GM18519 (cell line): ENCODE results near the gene ELMO3.

Source experiments
- ATAC-seq: cut with Tn5 transposase; IDR thresholded peaks from one replicate; pipeline ENCODE4 v1.9.1; 2021; ENCODE audit warnings: mild to moderate bottlenecking, moderate library complexity; ENCODE audit not compliant: unreplicated experiment, low FRiP score

ELMO3 gene

DNA sequence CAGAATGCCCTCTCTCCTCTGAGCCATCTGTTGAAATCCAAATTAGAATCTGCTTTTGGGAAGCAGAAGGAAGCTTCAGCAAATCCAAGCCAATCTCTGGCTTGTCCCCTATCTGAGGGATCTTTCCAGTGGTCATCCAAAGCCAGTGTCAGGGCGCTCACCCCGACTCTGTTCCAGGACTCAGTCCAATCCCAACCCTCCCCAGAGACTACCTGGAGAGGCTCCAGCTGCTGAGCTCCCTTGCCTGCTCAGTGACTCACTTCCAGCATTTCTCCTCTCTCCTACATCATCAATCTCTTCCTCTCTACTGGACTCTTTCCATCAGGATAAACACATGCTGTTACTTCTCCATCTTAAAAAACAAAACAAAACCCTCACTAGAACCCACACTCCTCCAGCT lies 17.6 kb upstream of the ELMO3 start:
- no peak for ATAC-seq

DNA sequence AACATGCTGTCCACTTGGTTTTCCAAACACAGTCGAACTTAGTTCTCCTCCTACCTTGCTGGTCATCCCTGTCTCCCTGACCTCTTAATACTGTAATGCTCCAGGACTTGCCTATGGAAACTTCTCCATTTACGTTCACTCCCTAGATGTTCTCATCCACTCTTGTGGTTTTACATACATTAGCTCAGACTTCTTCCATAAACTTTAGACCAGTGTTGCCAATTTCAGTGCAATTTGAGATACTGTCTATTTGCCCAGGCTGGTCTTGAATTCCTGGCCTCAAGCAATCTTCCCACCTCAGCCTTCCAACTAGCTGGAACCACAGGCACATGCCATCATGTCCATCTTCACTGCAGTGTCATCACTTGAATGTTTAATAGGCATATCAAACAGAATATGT lies 16.6 kb upstream of the ELMO3 start:
- no peak for ATAC-seq

DNA sequence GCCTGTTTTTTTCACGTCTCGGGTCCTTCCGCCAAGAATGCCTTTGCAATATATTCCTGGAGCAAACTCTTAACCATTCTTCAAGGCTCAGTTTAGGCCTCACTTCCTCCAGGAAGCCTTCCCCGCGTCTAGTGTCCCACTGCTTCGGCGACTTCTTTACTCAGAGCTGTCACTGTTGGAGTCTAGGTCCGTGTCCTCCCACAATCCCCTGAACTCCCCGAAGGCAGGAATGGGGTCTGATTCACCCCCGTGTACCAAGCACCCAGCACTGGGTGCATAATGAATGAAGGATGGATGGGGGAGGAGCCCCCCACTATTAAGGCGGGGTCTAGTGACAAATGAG lies 15.7 kb upstream of the ELMO3 start:
- ATAC-seq, result no peak

DNA sequence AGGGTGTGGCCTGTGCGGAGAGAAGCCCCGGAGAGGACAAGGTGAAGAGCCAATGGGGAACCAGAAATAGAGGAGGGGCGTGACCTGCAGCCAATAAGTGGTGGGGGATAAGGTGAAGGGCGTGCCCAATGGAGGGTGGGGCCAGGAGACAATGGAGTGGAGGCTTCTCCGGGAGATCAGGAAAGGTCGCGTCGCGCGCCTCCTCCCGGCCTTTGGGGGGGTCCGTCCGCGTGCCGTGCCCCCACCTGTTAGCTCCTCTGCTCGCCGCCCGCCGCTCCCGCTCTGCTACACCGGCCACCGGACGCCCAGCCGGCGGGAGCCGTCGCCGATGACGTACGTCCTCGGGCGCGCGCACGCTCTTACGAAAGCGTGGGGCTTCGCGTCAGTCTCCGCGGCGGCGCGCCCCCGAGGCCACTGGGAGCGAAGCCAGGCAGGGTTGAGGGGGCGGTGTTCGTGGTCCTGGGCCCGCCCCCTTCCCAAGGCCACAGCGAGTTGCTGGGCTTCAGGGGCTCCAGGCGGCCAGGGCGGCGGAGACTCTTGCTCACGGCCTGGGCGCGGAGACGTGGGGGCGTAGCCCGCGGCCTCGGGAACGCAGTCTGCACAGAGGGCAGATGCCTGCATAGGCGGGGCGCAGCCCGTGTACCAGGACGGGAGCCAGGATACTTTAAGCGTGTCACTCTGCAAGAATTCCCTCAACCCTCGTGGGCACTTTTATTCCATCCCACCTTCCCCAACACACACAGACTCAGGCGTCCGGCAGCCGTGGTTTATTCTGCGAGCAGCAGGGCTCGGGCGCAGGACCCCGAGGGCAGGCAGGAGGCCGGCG lies 15.1 kb upstream of the ELMO3 start, which contains the start of gene MATCAP1:
MATCAP1 (minus strand) TSS at position 337 of the 826 bp plus-strand sequence. CDS start 3,353 bp downstream, outside the sequence.
- ATAC-seq, result peak; percentile 76

DNA sequence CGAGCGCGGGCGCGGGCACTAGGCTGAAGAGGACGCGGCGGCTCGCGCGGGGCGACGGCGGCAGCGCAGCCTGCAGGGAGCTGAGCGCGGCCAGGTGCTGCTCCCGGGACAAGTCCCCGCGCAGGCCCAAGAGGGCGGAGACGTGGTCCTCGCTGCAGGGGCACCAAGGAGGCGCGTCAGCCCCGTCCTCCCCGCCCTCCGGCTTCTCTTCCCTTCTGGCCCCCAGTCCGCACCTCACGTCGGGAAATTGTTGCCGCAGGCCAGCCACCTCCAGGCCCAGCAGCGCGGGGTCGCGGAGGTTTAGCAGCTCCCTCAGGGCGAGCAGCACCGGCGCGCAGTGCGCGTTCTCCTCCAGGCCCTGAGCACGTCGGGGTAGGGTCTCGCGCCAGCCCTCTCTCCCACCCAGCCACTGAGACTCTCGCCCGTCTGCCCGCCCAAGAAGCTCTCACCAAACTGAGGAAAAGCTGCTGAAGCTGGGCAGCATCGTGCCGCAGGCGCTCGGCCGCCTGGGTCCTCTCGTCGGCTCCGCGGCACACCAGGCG lies 14.4 kb upstream of the ELMO3 start:
- no peak for ATAC-seq

DNA sequence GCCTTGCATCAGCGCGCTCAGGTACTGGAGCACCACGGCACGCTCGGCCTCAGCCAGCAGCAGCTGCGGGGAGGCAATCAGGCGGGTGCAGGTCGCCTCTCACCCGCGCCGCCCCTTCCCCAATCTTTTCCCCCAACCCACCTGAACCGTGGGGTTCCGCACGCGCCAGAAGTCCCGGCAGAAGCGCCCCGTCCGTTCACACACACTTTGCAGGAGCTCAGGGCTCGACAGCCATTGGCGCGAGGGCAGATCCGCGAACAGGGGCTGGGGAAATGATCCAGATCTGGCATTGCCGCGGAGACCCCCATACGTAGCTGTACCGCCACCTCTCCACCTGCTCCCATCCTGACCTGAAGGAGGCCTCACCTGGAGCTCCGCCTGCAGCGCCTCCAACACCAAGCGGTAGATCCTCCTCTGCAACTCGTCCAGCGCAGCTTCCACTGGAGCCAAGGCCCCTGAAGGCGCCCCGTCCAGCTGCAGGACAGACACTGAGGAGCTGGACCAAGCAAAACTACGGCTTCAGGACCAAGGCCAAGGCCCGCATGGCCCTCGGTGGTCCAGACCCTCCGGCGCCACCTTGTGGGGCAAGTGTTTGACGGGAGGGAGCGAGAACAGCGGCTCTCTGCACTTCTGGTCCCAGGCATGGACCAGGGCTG lies 13.8 kb upstream of the ELMO3 start:
- ATAC-seq, result no peak

DNA sequence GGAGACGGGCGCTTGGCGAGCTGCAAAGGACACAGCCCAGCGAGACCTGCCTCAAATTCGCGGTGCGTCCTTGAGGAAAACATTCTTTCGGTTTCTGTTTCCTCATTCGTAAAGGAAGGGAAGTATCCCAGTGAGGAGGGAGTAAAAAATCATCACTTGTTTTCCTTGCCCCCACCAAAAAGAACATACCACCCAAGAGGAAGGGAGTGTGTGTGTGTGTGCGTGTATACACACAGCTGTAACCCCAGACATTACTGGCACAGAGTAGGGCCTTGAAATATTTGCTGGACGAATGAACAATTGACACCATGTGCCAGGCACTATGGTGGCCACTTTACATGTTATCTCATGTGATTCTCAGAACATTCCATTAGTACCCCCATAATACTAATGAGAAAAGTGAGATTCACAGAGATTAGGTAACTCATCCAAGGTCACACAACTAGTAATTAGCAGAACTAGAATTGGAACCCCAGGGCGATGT lies 13.2 kb upstream of the ELMO3 start:
- no peak for ATAC-seq

DNA sequence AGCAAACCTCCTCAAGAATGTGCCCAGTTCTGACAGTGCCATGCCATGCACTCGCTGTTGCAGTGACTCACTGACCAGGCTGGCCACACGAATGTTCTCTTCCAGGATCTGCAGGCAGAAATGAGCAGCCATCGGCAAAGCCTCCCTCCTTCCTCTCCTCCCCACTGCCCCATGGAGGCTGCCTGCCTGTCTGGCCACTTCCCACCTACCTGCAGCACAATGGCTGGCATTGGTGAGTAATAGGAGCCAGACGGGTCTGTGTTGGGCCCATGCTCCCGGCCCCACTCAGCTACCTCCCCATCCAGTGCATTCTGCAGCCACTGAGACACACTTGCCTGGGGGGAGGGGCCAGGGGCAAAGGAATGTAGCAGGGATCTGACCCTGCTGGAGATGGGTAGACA lies 12.4 kb upstream of the ELMO3 start:
- no peak for ATAC-seq

DNA sequence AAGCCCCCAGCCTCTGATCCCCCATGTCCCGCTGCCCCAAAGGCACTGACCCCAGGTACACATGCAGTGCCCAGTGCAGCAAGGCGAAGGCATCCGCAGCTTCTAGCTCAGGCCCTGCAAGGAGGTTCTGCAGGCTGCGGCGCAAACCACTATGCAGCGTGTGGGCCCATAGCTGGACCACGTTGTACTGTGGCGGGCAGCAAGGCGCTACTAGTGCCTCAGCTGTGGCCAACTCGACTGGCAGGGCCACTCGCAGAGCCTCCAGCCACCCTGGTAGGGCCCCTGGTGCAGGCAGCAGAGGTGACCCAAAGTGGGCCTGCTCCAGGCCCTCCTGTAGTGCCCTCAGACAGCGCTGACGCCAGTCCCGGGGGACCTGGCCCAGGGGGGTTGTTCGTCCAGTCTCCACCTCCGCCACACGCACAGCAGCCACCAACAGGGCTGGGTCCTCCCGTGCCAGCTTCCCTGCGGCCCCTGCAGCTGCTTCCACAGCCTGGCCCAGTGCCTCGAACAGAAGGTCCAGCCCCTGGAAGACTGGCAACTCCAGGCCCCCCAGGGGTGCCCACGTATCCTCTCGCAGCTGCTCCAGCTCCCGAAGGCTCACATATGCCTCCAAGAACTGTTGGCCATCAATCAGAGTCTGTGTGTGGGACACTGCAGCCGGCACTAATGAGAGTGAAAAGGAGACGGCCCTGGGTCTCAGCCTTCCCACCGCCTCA lies 11.6 kb upstream of the ELMO3 start:
- no peak for ATAC-seq

DNA sequence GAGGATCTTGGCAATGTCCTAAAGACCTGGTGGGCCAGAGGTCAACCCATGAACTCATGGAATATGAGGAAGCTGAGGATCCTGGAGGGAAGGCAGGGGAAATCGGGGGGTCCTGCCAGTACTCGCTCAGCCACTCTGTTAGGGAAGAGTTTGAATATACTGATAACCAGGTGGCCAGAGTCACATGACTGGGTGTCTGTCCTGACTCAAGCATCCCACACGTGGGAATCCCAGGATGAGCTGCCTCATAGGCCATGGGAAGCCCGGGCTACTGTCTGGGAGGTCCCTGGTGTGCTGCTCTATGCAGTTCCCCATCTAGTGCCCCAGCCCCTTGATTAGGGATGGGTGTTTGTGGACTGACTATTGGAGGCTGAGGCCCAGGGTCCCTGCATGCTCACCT lies 10.6 kb upstream of the ELMO3 start:
- no peak for ATAC-seq

DNA sequence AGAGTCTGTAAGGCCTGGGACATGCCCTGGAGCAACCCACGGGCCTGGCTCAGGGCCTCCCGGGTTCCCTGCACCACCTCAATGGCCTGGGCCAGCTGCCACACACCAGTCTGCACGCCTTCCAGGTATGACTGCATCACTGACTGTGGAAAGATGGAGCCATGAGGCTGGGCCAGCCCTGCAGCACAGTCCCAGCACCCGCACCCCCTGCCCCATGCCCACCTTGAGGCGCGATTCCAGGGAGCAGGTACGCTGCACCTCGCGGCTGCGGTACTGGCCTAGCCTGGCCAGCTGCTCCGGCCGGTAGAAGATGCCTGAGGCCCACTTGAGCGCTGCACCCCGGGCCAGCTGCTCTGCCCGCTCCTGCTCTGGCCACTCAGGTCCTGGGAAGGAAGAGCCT lies 10.1 kb upstream of the ELMO3 start:
- no peak for ATAC-seq

DNA sequence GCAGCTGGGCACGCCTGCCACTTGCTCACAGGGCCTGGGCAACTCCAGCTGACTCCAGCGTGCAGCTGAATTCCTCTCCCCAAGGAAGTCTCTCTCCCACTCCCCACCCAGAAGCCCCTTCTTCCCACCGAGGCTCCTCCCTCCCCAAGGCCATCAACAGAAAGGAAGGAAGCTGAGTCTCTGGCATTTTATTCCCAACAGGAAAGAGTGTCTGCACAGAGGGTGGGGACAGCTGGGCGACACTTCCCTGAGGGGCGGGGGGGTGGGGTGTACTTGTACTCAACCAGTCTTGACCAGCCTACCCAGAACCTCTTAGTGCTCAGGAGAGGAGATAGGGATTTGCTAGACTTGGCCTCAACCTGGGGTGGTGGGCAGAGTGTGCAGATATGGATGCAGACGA lies 8.9 kb upstream of the ELMO3 start, which contains the start of gene EXOC3L1:
EXOC3L1 (minus strand) TSS at position 96 of the 400 bp plus-strand sequence. CDS start 460 bp downstream, outside the sequence.
- no peak for ATAC-seq

DNA sequence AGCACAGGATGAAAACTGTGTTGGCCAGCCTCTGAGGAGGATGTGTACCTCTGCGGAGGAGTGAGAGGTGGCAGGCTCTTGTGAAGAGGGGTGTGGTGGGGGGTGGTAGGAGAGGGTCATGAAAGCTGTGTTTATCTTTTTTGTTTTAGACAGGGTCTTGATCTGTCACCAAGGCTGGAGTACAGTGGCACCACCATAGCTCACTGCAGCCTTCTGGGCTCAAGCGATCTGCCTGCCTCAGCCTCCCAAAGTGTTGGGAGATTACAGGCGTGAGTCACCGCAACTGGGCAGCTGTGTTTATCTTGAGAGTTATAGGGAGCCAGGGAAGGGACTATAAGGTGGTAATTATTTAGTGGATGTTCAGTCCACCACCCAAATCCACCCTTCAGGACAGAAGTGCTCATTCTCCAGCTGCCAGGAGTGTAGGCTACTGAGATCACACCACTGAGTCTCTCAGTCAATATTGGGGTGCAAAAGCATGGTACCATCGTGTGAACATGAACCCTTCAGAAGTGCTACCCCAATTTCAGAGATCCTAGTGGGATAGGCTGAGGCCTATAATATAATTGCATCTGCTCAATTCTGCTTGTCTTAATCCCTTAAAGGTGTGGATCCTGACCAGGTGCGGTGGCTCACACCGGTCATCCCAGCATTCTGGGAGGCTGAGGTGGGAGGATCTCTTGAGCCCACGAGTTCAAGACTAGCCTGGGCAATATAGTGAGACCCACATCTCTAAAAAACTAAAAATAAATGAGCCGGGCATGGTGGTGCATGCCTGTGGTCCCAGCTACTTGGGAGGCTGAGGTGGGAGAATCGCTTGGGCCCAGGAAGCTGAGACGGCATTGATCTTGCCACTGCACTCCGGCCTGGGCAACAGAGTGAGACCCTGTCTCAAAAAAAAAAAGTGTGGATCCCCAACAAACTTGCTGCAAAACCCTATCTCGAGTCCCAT lies 8.2 kb upstream of the ELMO3 start:
- ATAC-seq, result no peak

DNA sequence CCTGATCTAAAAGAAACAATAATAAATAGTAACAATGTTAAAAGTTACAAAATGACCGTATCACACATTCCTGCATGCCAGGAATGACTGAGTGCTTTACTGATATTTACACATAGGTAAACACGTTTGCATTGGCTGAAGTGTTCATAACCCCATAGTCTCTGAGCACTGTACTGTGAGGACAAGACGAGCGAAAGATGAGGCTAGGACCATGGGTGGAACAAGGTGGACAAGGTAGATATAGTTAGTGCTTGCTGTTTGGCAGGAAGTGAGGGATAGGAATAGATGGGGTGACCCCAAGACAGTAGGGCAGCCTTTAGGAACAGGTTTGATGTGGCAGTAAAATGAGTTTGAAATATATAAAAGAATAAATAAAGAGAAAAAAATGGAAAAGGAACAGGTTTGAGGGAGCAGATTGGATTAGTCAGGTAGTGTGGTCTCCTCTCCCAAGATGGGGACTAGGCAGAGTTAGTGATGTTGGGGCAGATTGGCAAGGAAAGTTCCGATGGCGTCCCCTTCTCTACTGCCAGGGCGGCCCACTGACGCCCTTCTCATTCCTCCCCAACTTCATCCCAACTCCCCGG lies 7.4 kb upstream of the ELMO3 start:
- ATAC-seq, result no peak

DNA sequence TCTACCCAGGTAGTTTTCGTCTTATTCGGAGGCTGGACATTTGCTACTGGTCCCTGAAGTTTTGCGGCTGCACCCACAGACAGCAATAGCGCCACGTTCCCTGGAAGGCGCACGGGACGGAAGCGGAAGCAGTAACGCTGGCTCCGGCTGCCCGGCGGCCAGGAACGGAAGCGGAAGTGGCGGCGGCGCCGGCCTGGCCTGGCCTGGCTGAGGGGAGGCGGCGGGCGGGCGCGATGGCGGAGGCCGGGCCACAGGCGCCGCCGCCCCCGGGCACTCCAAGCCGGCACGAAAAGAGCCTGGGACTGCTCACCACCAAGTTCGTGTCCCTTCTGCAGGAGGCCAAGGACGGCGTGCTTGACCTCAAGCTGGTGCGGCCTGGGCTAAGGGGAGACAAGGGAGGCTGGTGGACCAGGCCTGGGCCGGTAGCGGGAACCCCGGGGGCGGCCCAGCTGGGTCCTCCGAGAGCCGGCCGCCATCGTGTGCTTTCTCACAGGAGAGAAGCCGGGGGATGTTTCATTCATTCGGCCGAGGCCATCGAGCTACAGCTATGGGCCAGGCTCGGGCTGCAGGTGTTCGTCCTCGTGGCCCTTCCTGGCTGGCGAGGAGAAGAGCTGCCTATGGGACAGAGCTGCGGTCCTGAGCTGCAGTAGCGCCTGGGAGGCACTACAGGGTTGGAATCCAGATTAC lies 6.8 kb upstream of the ELMO3 start, which contains the start of gene E2F4:
E2F4 (plus strand) TSS at position 161 of the 687 bp plus-strand sequence; CDS start at position 234, 73 bp downstream.
- peak; percentile 68 for ATAC-seq

DNA sequence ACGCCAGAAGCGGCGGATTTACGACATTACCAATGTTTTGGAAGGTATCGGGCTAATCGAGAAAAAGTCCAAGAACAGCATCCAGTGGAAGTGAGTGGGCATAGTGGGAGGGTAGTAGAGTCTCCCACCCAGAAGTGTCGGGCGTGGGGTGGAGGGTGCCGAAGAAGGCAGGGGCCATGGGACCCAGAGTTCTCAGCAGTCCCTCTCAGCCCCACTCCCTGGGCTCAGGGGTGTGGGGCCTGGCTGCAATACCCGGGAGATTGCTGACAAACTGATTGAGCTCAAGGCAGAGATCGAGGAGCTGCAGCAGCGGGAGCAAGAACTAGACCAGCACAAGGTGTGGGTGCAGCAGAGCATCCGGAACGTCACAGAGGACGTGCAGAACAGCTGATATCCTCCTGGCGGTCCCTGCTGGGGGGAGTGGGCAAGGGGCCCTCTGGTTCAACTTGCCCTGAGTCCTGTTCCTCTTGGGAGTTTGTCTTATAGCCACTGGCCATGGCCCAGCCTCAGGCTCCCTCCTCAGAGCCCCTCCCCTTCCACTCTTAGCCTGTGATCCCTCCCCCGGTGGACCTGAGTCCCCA lies 6.1 kb upstream of the ELMO3 start:
- ATAC-seq, result no peak

DNA sequence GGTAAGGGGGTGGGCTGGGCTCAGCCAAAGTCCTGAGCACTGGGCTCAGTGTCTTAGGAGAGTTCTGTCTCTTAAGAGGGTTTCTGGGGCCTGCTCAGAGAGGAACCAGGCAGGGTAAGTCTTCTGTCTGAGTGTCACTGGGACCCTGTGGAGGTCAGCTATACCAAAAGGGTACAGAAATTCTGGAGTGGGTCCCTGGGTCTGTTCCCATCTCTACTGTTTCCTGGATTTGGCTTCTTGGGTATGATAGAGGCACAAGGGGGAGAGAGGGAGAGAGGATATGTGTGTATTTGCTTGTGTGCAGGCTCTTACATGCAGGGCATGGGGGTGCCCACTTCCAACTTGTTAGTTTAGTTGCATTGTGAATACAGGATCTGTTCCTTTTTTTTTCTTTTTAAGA lies 5.4 kb upstream of the ELMO3 start:
- no peak for ATAC-seq

DNA sequence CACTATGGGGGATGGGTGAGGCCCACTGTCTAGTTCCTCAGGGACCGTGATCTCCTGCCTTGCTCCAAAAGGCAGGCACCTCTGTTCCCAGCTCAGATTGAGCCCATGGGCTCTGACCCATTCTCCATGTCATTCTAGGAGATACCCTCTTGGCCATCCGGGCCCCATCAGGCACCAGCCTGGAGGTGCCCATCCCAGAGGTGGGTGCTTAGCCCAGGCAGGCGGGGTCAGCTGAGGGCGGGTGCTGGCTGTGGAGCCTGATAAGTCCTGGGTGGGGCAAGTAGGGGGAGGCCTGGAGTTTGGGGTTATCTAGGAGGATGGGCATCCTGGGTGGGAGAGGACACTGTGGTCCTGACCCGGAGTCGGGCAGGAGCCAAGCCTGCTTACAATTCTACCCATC lies 4.7 kb upstream of the ELMO3 start:
- ATAC-seq, result no peak
